OCI-LY1 (cell line): ENCODE results near the gene JAKMIP2.

Source experiments
- H2AFZ ChIP-seq: fragments of 200-600 bp; sonication (generic), shearing (Covaris generic); 2 replicates; pipeline ENCODE4 v1.6.0; 2014; ENCODE audit warnings: antibody characterized with exemption, mild to moderate bottlenecking, low read length
- H3F3A ChIP-seq: fragments of 200-600 bp; sonication (generic), shearing (Covaris generic); 2 replicates; pipeline ENCODE4 v1.6.0; 2014; ENCODE audit warnings: mild to moderate bottlenecking, antibody characterized with exemption, low read length, moderate library complexity; ENCODE audit not compliant: insufficient read depth
- H3K27ac ChIP-seq: fragments of 200-600 bp; sonication (generic); 2 replicates; pipeline ENCODE4 v1.5.1; 2014; ENCODE audit warnings: low read length, mixed run types, mild to moderate bottlenecking, low read depth; ENCODE audit not compliant: poor library complexity, severe bottlenecking
- H3K27me3 ChIP-seq: fragments of 200-600 bp; sonication (generic); 2 replicates; pipeline ENCODE4 v1.6.0; 2014; ENCODE audit warnings: antibody characterized with exemption, mild to moderate bottlenecking, low read length, moderate library complexity; ENCODE audit not compliant: insufficient read depth
- H3K36me3 ChIP-seq: fragments of 200-600 bp; sonication (generic); 2 replicates; pipeline ENCODE4 v1.6.1; 2014; ENCODE audit warnings: mild to moderate bottlenecking, antibody characterized with exemption, low read length, moderate library complexity, mixed read lengths; ENCODE audit not compliant: insufficient read depth
- H3K4me1 ChIP-seq: fragments of 200-600 bp; sonication (generic); 2 replicates; pipeline ENCODE4 v1.5.1; 2014; ENCODE audit warnings: mild to moderate bottlenecking, low read length, moderate library complexity; ENCODE audit not compliant: insufficient read depth, severe bottlenecking
- H3K4me2 ChIP-seq: fragments of 200-600 bp; sonication (generic), shearing (Covaris generic); 2 replicates; pipeline ENCODE4 v1.6.1; 2014; ENCODE audit warnings: low read length
- H3K4me3 ChIP-seq: fragments of 200-600 bp; sonication (generic); 2 replicates; pipeline ENCODE4 v1.5.1; 2014; ENCODE audit warnings: low read length, low read depth, mild to moderate bottlenecking, mixed read lengths; ENCODE audit not compliant: poor library complexity, severe bottlenecking
- H3K79me2 ChIP-seq: fragments of 200-600 bp; shearing (Covaris generic); 2 replicates; pipeline ENCODE4 v1.6.1; 2016; ENCODE audit warnings: mixed run types, low read length, mixed read lengths; ENCODE audit not compliant: insufficient read depth
- H3K9ac ChIP-seq: fragments of 200-600 bp; sonication (generic), shearing (Covaris generic); 2 replicates; pipeline ENCODE4 v1.6.1; 2014; ENCODE audit warnings: mild to moderate bottlenecking, low read length, mixed read lengths
- H3K9me2 ChIP-seq: fragments of 200-600 bp; sonication (generic), shearing (Covaris generic); 2 replicates; pipeline ENCODE4 v1.6.1; 2014; ENCODE audit warnings: low read depth, mild to moderate bottlenecking, low read length, mixed read lengths
- H3K9me3 ChIP-seq: fragments of 200-600 bp; shearing (Covaris generic); 2 replicates; pipeline ENCODE4 v1.6.1; 2014; ENCODE audit warnings: low read length, mixed read lengths
- H4K20me1 ChIP-seq: fragments of 200-600 bp; sonication (generic), shearing (Covaris generic); 2 replicates; pipeline ENCODE4 v1.6.0; 2016; ENCODE audit warnings: mild to moderate bottlenecking, low read length; ENCODE audit not compliant: insufficient read depth
- CTCF ChIP-seq: fragments of 200-600 bp; sonication (generic), shearing (Covaris generic); IDR thresholded peaks from 2 replicates; pipeline ENCODE4 v1.5.1; 2017; ENCODE audit warnings: mild to moderate bottlenecking, antibody characterized with exemption, low read length, moderate library complexity, mixed read lengths
- EZH2 ChIP-seq: fragments of 200-600 bp; sonication (generic), shearing (Covaris generic); IDR thresholded peaks from 2 replicates; pipeline ENCODE4 v1.8.0; 2017; ENCODE audit warnings: borderline replicate concordance, mixed run types, mild to moderate bottlenecking, antibody characterized with exemption, low read length, moderate library complexity, mixed read lengths

JAKMIP2 gene

GRCh38 chr5:147565524-147565923 lies 217.0 kb downstream of the JAKMIP2 start:
- no peaks in the 10 kb centered on the region for H3K9me3 ChIP-seq
- no peak overlapping the region for H3K27ac ChIP-seq
- H3K9ac ChIP-seq = no peak overlapping the region
- H3K4me1 ChIP-seq = no peaks in the 10 kb centered on the region
- H4K20me1 ChIP-seq = no peaks in the 10 kb centered on the region
- no peak overlapping the region for H3K4me3 ChIP-seq
- H2AFZ ChIP-seq = no peak overlapping the region
- H3K4me2 ChIP-seq = no peak overlapping the region
- H3F3A ChIP-seq = no peaks in the 10 kb centered on the region
- no peaks in the 10 kb centered on the region for H3K79me2 ChIP-seq
- H3K27me3 ChIP-seq = no peaks in the 10 kb centered on the region
- H3K36me3 ChIP-seq = no peaks in the 10 kb centered on the region
- TF ChIP-seq EZH2 (no peak), CTCF (no peak)
- no peaks in the 10 kb centered on the region for H3K9me2 ChIP-seq

- no peaks in the 10 kb centered on the region for H3K27me3 ChIP-seq
- H4K20me1 ChIP-seq = no peaks in the 10 kb centered on the region
- TF ChIP-seq EZH2 (no peak), CTCF (no peak)
These were observed 218.4 kb downstream of the JAKMIP2 start for GRCh38 chr5:147564124-147564486.

GRCh38 chr5:147563466-147564123 lies 218.9 kb downstream of the JAKMIP2 start:
- H3F3A ChIP-seq = no peaks in the 10 kb centered on the region
- no peaks in the 10 kb centered on the region for H3K79me2 ChIP-seq
- TF ChIP-seq CTCF (no peak), EZH2 (no peak)
- no peaks in the 10 kb centered on the region for H3K27me3 ChIP-seq
- no peaks in the 10 kb centered on the region for H3K9me3 ChIP-seq
- no peak overlapping the region for H3K4me3 ChIP-seq
- H3K9ac ChIP-seq = no peak overlapping the region
- no peak overlapping the region for H2AFZ ChIP-seq
- no peak overlapping the region for H3K4me2 ChIP-seq
- H3K9me2 ChIP-seq = no peaks in the 10 kb centered on the region
- no peaks in the 10 kb centered on the region for H3K4me1 ChIP-seq
- no peaks in the 10 kb centered on the region for H3K36me3 ChIP-seq
- no peak overlapping the region for H3K27ac ChIP-seq
- H4K20me1 ChIP-seq = no peaks in the 10 kb centered on the region

More at GRCh38 chr5:147564124-147564486, 218.4 kb downstream of the JAKMIP2 start:
- Histone ChIP-seq H3F3A (no peaks in the 10 kb centered on the region), H3K4me2 (no peak overlapping the region), H3K79me2 (no peaks in the 10 kb centered on the region), H3K27ac (no peak overlapping the region), H3K9ac (no peak overlapping the region), H3K4me1 (no peaks in the 10 kb centered on the region), H3K9me3 (no peaks in the 10 kb centered on the region), H3K9me2 (no peaks in the 10 kb centered on the region), H3K4me3 (no peak overlapping the region), H2AFZ (no peak overlapping the region), H3K36me3 (no peaks in the 10 kb centered on the region)
